H1 (cell line): Measurements from ENCODE around the gene TEX48. TPM values are rescaled to one million over a fixed set of nuclear protein-coding genes. Genes with fewer than 3 reads are reported as not detected.

Experiments used
- EGR1 ChIP-seq: IDR thresholded peaks from 2 replicates; pipeline ENCODE4 v1.6.1; 2011; ENCODE audit warnings: low read depth, low read length, borderline replicate concordance
- POLR2A ChIP-seq, 2 experiments: IDR thresholded peaks; 1 replicate in 1 of 2; 2 replicates in 1 of 2; pipeline ENCODE4 v1.6.1; 2011; ENCODE audit warnings: low read depth in 2 of 2, low read length in 2 of 2, mild to moderate bottlenecking in 2 of 2; ENCODE audit errors: control extremely low read depth in 1 of 2
- POU5F1 ChIP-seq: IDR thresholded peaks from 2 replicates; pipeline ENCODE4 v1.6.1; 2011; ENCODE audit warnings: low read depth, mild to moderate bottlenecking, low read length, moderate library complexity
- RNF2 ChIP-seq: fragments of 200-900, 300-1000 bp; sonication (generic); IDR thresholded peaks from 2 replicates; pipeline ENCODE4 v1.7.1; 2016; ENCODE audit warnings: borderline replicate concordance, low read depth, mild to moderate bottlenecking, antibody characterized with exemption, low read length; ENCODE audit not compliant: poor library complexity, severe bottlenecking; ENCODE audit errors: missing control alignments
- SIX5 ChIP-seq: IDR thresholded peaks from 2 replicates; pipeline ENCODE4 v1.6.1; 2011; ENCODE audit warnings: mild to moderate bottlenecking, low read depth, low read length
- TEAD4 ChIP-seq: IDR thresholded peaks from 2 replicates; pipeline ENCODE4 v1.6.1; 2012; ENCODE audit warnings: low read depth, low read length, inconsistent platforms, mixed read lengths
- polyA plus RNA-seq, 7 experiments: library from polyadenylated mRNA; depleted of rRNA in 3 of 7; stranded (reverse) in 5 of 7; unstranded in 2 of 7; fragments of >200 nt in 5 of 7; fragments of 200-250 nt in 2 of 7; gene quantifications; 1 replicate in 5 of 7; 2 replicates in 1 of 7; 4 replicates in 1 of 7; pipeline versions ENCODE4 v1.2.1 to v1.2.3, GENCODE V29; 2011 to 2013; ENCODE audit warnings: missing spikeins in 2 of 7, mixed read lengths in 2 of 7
- total RNA-seq: library from RNA; stranded (reverse); fragmentation: NEBNext Ultra II Directional; extraction: Animal tissue kit (Norgen Biotek cat#: 25700); gene quantifications from 2 replicates; pipeline ENCODE4 v1.2.1, GENCODE V29; 2021
- TF ChIP-seq, protein P1 (sequence below): fragments of 300-600 bp; sonication (generic); IDR thresholded peaks from 2 replicates; pipeline ENCODE4 v1.7.1; 2012; ENCODE audit warnings: low read length, moderate library complexity, mild to moderate bottlenecking, inconsistent platforms; ENCODE audit not compliant: insufficient replicate concordance

Gene TEX48
- total and polyA plus RNA-seq, 2 of the 8 experiments (the other 6 are each of a cell fraction or from before 2014, with no cell fraction given): not detected

DNA sequence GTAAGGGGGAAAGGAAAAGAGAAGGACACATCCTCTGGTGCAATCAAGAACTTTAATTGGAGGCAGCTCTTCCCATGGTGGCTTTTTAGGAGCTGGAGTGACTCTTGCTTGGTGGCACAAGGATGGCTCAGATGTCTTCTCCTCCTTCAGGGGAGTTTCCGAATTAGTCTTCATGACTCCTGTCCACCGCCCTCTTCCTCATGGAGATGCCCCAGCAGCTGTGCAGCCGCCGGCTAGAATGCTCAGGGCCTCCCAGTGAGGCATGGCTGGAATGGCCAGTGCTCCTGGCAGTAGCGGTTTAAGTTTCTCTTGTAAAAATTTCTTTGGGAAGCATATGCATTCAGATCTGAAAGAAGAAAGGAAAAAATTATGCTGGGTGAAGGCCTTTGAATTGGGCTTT is 15.6 kb downstream of the TEX48 start (continued):
- TF ChIP-seq, protein P1, sequence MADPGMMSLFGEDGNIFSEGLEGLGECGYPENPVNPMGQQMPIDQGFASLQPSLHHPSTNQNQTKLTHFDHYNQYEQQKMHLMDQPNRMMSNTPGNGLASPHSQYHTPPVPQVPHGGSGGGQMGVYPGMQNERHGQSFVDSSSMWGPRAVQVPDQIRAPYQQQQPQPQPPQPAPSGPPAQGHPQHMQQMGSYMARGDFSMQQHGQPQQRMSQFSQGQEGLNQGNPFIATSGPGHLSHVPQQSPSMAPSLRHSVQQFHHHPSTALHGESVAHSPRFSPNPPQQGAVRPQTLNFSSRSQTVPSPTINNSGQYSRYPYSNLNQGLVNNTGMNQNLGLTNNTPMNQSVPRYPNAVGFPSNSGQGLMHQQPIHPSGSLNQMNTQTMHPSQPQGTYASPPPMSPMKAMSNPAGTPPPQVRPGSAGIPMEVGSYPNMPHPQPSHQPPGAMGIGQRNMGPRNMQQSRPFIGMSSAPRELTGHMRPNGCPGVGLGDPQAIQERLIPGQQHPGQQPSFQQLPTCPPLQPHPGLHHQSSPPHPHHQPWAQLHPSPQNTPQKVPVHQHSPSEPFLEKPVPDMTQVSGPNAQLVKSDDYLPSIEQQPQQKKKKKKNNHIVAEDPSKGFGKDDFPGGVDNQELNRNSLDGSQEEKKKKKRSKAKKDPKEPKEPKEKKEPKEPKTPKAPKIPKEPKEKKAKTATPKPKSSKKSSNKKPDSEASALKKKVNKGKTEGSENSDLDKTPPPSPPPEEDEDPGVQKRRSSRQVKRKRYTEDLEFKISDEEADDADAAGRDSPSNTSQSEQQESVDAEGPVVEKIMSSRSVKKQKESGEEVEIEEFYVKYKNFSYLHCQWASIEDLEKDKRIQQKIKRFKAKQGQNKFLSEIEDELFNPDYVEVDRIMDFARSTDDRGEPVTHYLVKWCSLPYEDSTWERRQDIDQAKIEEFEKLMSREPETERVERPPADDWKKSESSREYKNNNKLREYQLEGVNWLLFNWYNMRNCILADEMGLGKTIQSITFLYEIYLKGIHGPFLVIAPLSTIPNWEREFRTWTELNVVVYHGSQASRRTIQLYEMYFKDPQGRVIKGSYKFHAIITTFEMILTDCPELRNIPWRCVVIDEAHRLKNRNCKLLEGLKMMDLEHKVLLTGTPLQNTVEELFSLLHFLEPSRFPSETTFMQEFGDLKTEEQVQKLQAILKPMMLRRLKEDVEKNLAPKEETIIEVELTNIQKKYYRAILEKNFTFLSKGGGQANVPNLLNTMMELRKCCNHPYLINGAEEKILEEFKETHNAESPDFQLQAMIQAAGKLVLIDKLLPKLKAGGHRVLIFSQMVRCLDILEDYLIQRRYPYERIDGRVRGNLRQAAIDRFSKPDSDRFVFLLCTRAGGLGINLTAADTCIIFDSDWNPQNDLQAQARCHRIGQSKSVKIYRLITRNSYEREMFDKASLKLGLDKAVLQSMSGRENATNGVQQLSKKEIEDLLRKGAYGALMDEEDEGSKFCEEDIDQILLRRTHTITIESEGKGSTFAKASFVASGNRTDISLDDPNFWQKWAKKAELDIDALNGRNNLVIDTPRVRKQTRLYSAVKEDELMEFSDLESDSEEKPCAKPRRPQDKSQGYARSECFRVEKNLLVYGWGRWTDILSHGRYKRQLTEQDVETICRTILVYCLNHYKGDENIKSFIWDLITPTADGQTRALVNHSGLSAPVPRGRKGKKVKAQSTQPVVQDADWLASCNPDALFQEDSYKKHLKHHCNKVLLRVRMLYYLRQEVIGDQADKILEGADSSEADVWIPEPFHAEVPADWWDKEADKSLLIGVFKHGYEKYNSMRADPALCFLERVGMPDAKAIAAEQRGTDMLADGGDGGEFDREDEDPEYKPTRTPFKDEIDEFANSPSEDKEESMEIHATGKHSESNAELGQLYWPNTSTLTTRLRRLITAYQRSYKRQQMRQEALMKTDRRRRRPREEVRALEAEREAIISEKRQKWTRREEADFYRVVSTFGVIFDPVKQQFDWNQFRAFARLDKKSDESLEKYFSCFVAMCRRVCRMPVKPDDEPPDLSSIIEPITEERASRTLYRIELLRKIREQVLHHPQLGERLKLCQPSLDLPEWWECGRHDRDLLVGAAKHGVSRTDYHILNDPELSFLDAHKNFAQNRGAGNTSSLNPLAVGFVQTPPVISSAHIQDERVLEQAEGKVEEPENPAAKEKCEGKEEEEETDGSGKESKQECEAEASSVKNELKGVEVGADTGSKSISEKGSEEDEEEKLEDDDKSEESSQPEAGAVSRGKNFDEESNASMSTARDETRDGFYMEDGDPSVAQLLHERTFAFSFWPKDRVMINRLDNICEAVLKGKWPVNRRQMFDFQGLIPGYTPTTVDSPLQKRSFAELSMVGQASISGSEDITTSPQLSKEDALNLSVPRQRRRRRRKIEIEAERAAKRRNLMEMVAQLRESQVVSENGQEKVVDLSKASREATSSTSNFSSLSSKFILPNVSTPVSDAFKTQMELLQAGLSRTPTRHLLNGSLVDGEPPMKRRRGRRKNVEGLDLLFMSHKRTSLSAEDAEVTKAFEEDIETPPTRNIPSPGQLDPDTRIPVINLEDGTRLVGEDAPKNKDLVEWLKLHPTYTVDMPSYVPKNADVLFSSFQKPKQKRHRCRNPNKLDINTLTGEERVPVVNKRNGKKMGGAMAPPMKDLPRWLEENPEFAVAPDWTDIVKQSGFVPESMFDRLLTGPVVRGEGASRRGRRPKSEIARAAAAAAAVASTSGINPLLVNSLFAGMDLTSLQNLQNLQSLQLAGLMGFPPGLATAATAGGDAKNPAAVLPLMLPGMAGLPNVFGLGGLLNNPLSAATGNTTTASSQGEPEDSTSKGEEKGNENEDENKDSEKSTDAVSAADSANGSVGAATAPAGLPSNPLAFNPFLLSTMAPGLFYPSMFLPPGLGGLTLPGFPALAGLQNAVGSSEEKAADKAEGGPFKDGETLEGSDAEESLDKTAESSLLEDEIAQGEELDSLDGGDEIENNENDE: no peak
- TF ChIP-seq EGR1 (no peak), POU5F1 (no peak), SIX5 (no peak), POLR2A (IDR thresholded peaks at IDR 0.05; ENCODE audit: control extremely low read depth in 1 of 2, low read depth in 2 of 2, low read length in 2 of 2) (no peak), TEAD4 (no peak), RNF2 (no peak)
